Measurements from ENCODE around the gene CYSRT1.

GRCh38 chr9:137194909-137195308, 30.1 kb upstream of the CYSRT1 start:
- TF ChIP-seq TAF1 (IDR thresholded peaks at IDR 0.05; ENCODE audit: borderline replicate concordance, low read depth, low read length) (no peak), POLR2A (IDR thresholded peaks at IDR 0.05; ENCODE audit: low read depth, low read length) (no peak)
